Neutrophil (primary cell): ENCODE data around the gene BLTP3A.
A peak's percentile ranks its signal among the peaks of the same experiment; 100 is the strongest.
"Not testable (repeated sequence)": the region's sequence is repeated elsewhere in the genome, so short reads cannot be mapped to it uniquely, and the experiment has no call there.

Source experiments
- H3K27ac ChIP-seq: fragments of 200-600 bp; sonication (generic); 2 replicates; pipeline ENCODE4 v1.5.1; 2016; ENCODE audit warnings: mild to moderate bottlenecking, moderate library complexity
- H3K27me3 ChIP-seq: fragments of 200-600 bp; sonication (generic); 2 replicates; pipeline ENCODE4 v1.6.0; 2016; ENCODE audit warnings: mild to moderate bottlenecking
- H3K36me3 ChIP-seq: fragments of 200-600 bp; sonication (generic); 2 replicates; pipeline ENCODE4 v1.5.1; 2017
- H3K4me1 ChIP-seq, 2 experiments: fragments of 200-600 bp in 1 of 2; sonication (generic) in 1 of 2; 1 replicate in 1 of 2; 2 replicates in 1 of 2; pipeline versions ENCODE4 v1.5.1 to v1.6.1; 2013 to 2016; ENCODE audit warnings: low read depth in 1 of 2, low read length in 1 of 2, mild to moderate bottlenecking in 1 of 2, moderate library complexity in 1 of 2; ENCODE audit not compliant: control insufficient read depth in 1 of 2, insufficient read depth in 1 of 2
- H3K4me3 ChIP-seq, 2 experiments: fragments of 200-600 bp in 1 of 2; sonication (generic) in 1 of 2; 1 replicate in 1 of 2; 2 replicates in 1 of 2; pipeline ENCODE4 v1.5.1; 2013 to 2016; ENCODE audit warnings: low read depth in 1 of 2, low read length in 1 of 2, mild to moderate bottlenecking in 1 of 2, moderate library complexity in 1 of 2
- H3K9me3 ChIP-seq: fragments of 200-600 bp; sonication (generic); 2 replicates; pipeline ENCODE4 v1.5.1; 2016
- TF ChIP-seq, protein P1 (sequence below): fragments of 200-600 bp; sonication (generic); IDR thresholded peaks from 2 replicates; pipeline ENCODE4 v1.5.1; 2016; ENCODE audit warnings: antibody characterized with exemption

Gene BLTP3A

DNA sequence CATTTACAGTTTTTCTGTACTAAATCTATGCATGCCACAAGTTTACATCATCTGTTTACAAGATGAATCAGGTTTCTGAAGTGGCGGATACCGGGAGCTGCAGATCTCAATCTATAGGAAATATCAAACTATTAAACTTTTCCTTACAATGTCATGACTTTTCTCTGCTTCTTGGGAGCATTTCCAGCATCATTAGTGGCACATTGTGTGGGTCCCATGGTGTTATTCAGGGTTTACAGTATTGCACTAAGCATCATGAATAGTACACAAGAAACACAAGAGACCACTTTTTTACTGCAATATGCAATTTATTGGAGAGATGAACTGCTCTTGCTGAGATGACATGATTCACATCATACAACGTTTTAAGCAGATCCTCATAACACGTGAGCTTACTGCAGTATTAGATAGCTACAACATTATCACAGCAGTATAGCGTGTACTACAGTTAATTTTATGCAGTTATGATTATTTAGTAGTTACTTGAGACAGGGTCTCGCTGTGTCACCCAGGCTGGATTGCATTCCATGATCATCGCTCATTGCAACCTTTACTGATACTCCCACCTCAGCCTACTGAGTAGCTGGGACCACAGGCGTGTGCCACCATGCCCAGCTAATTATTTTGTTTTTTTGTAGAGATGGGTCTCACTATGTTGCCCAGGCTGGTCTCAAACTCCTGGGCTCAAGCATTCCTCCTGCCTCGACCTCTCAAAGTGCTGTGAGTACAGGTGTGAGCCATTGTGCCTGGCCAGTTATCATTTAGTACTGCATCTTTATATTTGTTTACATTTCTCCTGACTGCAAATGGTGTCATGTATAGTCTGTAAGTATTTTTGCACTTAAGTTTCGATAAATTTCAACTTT lies 18.4 kb downstream of the BLTP3A start:
- Histone ChIP-seq H3K36me3 (no peaks in the 10 kb centered on the region), H3K9me3 (no peaks in the 10 kb centered on the region), H3K27me3 (no peaks in the 10 kb centered on the region), H3K4me1 (no peaks in the 10 kb centered on the region), H3K27ac (no peak overlapping the region), H3K4me3 (no peak overlapping the region)
- TF ChIP-seq, protein P1, sequence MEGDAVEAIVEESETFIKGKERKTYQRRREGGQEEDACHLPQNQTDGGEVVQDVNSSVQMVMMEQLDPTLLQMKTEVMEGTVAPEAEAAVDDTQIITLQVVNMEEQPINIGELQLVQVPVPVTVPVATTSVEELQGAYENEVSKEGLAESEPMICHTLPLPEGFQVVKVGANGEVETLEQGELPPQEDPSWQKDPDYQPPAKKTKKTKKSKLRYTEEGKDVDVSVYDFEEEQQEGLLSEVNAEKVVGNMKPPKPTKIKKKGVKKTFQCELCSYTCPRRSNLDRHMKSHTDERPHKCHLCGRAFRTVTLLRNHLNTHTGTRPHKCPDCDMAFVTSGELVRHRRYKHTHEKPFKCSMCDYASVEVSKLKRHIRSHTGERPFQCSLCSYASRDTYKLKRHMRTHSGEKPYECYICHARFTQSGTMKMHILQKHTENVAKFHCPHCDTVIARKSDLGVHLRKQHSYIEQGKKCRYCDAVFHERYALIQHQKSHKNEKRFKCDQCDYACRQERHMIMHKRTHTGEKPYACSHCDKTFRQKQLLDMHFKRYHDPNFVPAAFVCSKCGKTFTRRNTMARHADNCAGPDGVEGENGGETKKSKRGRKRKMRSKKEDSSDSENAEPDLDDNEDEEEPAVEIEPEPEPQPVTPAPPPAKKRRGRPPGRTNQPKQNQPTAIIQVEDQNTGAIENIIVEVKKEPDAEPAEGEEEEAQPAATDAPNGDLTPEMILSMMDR = no peak

DNA sequence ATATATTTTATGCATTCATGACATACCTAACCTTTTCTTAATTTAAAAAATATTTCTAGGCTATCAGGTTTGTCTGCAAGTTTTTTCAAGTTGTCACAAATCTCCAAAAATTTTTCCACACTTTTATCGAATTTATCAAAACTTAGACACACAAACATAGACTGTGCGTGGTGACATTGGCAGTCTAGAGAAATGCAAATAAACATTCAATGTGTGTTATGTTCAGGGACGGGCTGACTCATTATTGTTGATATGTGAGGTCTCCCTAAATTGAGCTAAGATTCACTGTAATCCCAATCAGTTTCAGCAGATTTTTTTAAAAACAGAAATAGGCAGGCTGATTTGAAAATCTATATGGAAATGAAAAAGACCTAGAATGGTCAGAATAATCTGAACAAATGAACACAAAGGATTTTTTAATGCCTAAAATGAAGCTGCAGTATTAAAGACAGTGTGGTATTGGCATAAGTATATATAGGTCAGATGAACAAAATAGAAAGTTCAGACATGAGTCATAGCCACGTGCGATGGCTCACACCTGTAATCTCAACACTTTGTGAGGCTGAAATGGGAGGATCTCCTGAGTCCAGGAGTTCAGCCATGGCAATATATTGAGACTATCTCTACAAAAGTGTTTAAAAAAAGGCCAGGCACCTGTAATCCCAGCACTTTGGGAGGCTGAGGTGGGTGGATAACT lies 19.2 kb downstream of the BLTP3A start:
- Histone ChIP-seq H3K4me3 (no peak overlapping the region), H3K27me3 (no peaks in the 10 kb centered on the region), H3K4me1 (no peaks in the 10 kb centered on the region), H3K36me3 (no peaks in the 10 kb centered on the region), H3K9me3 (no peaks in the 10 kb centered on the region), H3K27ac (no peak overlapping the region)
- TF ChIP-seq, protein P1 = no peak

DNA sequence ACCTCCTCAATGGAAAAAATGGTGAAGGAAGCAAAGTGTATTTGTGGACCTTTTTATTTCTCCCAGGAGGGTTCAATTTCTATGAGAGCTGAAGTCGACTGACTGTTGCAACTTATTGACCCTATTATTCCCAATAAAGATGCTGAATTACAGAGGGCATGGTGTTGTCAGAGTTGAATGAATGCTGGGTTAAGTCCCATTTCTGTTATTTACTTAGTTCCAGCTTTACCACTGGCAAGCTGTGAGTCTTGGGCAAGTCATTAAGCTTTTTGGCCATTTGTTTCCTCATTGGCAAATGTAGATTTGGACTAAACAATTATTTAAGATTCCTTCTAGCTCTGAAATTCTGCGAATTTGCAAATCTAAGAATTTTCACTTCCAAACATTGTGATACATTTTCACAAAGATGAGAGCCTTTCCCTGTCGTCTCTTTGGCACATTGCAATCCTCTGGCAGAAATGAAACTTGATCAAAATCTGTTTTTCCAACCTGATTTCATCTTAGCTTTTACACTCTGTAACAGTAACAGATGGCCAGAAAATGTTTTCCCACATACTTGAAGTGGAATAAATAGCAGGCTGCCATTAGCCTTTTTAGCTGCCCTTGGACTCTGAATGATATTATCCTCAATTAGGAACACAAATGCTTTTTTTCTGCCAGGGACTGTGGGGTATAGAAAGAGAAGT lies 21.3 kb downstream of the BLTP3A start:
- Histone ChIP-seq H3K9me3 (no peaks in the 10 kb centered on the region), H3K27ac (no peak overlapping the region), H3K36me3 (no peaks in the 10 kb centered on the region), H3K27me3 (no peaks in the 10 kb centered on the region), H3K4me3 (no peak overlapping the region), H3K4me1 (peaks cover 0 to 5% of the 10 kb centered on the region in 2 experiments)
- TF ChIP-seq, protein P1 = no peak

DNA sequence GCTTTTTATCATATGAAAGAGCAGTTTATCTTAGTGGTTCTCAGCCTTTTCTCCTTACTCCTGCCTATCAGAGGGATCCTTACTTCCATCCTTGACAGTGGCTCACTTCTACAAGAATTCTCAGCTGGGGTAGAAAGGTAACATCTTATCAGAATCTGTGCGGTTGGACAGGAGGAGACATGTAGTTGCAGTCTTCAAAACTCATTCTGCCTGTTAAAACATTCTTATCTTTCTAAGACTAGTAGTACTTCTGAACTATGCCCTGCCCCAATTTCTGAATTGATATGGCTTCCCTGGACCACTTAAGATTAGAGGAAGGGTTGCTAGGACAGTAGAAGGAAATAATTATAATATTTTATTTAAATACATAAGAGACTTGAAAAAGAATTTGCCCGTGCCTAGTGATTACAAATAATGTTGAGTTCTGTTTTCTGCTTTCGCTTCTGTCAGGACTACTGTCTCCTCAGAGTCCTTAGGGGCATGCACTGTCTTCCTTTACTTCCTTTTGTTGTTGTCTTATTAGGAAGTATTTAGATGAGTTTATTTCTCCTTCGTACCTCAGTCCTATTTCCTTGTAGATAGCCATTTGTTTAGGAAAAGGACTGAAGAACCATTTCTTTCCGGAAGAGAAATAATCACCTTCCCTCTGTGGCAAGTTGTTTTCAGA lies 24.9 kb downstream of the BLTP3A start:
- peaks cover 3% of the 10 kb centered on the region for H3K36me3 ChIP-seq
- TF ChIP-seq, protein P1 = no peak
- H3K4me3 ChIP-seq = no peak overlapping the region
- peak overlapping the region; percentile 22 for H3K27ac ChIP-seq
- no peaks in the 10 kb centered on the region for H3K27me3 ChIP-seq
- H3K9me3 ChIP-seq = no peaks in the 10 kb centered on the region
- H3K4me1 ChIP-seq = peaks cover 9 to 17% of the 10 kb centered on the region in 2 experiments

DNA sequence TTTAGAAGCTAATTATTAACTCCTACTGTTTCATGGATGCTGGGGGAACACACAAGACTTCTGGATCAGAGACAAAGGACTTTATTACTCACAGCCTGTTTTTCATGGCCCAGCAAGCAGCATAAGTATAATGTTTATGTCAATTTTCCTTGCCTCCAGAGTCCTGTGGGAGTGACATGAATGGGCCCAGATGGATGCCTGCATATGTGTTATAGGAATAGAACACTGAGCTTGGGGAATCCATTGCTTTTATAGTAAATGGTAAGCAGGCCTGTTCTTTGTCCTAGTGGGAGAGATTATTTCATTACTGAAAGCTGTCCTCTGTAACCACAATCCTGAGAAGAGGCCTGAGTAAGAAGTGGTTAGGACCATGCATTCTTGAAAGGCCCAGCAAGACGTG lies 25.6 kb downstream of the BLTP3A start:
- H3K4me1 ChIP-seq = peaks cover 9 to 17% of the 10 kb centered on the region in 2 experiments
- peaks cover 5% of the 10 kb centered on the region for H3K36me3 ChIP-seq
- no peaks in the 10 kb centered on the region for H3K27me3 ChIP-seq
- H3K9me3 ChIP-seq = no peaks in the 10 kb centered on the region
- H3K4me3 ChIP-seq = no peak overlapping the region
- no peak overlapping the region for H3K27ac ChIP-seq
- TF ChIP-seq, protein P1 = no peak

DNA sequence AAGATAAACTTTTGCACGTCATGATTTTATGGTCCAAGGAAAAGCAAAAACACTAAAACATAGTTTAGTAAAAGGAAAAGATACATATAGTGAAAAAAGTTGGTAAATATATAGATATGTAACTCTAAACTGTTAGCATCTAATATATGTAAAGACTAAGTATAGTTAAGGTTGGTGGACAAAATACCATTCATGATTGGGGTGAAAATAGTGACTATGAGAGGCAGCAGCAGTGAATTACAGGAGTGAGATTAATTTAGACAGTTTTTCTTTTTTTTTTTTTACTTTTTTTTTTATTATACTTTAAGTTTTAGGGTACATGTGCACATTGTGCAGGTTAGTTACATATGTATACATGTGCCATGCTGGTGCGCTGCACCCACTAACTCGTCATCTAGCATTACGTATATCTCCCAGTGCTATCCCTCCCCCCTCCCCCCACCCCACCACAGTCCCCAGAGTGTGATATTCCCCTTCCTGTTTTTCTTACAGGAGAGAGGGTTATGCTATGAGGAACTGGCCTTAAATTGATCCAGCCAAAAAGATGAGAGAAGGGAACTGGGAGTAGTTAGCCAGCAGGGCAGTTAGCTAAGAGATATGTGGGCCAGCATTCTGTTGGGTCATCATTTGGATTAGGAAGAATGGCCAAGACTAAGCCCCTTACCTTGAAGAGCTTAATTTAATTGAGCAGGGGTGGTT lies 27.1 kb downstream of the BLTP3A start:
- H3K27me3 ChIP-seq, H3K9me3 ChIP-seq, H3K4me3 ChIP-seq: not testable (repeated sequence)
- H3K27ac ChIP-seq = peak overlapping the region; percentile 48
- H3K36me3 ChIP-seq = peaks cover 11% of the 10 kb centered on the region
- peaks cover 9 to 17% of the 10 kb centered on the region in 2 experiments for H3K4me1 ChIP-seq
